WI38 (cell line): ENCODE measurements around the gene UNKL.
A peak's percentile ranks its signal among the peaks of the same experiment; 100 is the strongest.

ENCODE experiments used
- H3K4me3 ChIP-seq: 2 replicates; pipeline ENCODE4 v1.5.1; 2011; ENCODE audit warnings: low read depth, mild to moderate bottlenecking, control low read depth, low read length
- CTCF ChIP-seq: IDR thresholded peaks from 2 replicates; pipeline ENCODE4 v1.5.1; 2012; ENCODE audit warnings: low read depth, mild to moderate bottlenecking, control low read depth, low read length

The UNKL gene

DNA sequence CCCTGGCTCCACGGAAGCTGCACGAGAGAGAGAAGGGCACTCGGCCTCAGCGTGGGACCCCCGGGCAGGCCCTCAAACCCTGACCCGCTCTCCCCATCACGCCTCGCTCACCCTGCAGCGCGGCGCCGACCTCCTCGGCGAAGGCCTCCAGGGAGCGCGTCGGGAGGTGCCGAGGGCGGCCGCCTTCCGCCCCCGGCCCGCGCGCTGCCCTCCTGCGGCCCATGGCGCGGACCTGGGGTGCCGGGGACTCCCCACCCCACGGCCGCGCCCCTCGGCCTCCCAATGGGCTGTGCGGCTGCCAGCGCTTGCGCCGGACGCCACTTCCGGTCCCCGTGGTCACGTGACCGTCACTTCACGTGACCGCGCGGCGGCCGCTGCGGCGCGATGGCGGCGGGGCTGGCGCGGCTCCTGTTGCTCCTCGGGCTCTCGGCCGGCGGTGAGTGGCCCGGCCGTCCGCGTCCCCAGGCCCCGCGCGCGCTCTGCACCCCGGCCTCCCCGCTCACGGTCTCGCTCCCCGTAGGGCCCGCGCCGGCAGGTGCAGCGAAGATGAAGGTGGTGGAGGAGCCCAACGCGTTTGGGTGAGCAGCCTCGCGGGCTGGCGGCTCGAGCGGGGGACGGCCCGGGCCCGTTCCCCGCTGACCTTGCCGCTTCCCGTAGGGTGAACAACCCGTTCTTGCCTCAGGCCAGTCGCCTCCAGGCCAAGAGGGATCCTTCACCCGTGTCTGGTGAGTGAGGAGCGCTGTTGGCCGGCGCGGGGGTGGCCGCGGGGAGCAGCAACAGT lies 62.7 kb downstream of the UNKL start, which contains the start of the genes GNPTG and TSR3:
Gene GNPTG (plus strand): TSS at position 350 of the 781 bp plus-strand sequence. CDS start 35 bp downstream, at position 385.
Gene TSR3 (minus strand): TSS at position 297 of the 781 bp plus-strand sequence. CDS start 74 bp downstream, at position 223.
- TF ChIP-seq CTCF = no peak
- peak within 1 kb of the TSS; percentile 93 for H3K4me3 ChIP-seq

GRCh38 chr16:1351215-1351581 lies 63.3 kb downstream of the UNKL start:
- peak overlapping the region; percentile 93 for H3K4me3 ChIP-seq
- no peak for TF ChIP-seq CTCF

GRCh38 chr16:1350691-1351090 lies 63.8 kb downstream of the UNKL start:
- TF ChIP-seq CTCF = no peak
- peak overlapping the region; percentile 93 for H3K4me3 ChIP-seq

DNA sequence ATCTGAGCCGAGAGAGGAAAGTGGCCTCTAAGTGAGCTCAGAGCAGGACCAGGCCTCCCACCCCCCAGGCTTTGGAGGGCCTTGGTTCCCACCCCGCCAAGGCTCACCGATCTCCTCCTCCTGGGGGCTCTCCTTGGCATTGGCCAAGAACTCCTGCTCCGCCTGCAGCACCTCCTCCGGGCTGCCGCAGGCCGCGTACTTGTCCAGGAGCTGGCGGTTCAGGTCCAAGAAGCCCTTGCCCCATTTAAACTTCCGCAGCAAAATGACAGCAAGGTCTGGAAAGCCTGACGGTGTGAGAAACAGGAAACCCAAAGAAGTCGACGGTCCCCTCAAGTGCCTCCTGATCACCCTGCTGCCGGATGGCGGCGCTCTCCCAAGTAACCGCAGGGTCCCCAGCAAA lies 64.6 kb downstream of the UNKL start:
- H3K4me3 ChIP-seq = no peak overlapping the region
- TF ChIP-seq CTCF = no peak

- H3K4me3 ChIP-seq = no peak overlapping the region
- TF ChIP-seq CTCF = no peak
Measured at GRCh38 chr16:1349351-1349750, 65.2 kb downstream of the UNKL start.

- TF ChIP-seq CTCF = no peak
- no peak overlapping the region for H3K4me3 ChIP-seq
Measured at GRCh38 chr16:1348926-1349325, 65.6 kb downstream of the UNKL start.

GRCh38 chr16:1348441-1348840 lies 66.1 kb downstream of the UNKL start:
- no peak for TF ChIP-seq CTCF
- no peak overlapping the region for H3K4me3 ChIP-seq
